Measurements from ENCODE around the gene SAP30BP. TPM values are rescaled to one million over a fixed set of nuclear protein-coding genes. Genes with fewer than 3 reads are reported as not detected.

Gene SAP30BP
- total RNA-seq, 1 experiment from 2014 or later = 89.7 TPM

DNA sequence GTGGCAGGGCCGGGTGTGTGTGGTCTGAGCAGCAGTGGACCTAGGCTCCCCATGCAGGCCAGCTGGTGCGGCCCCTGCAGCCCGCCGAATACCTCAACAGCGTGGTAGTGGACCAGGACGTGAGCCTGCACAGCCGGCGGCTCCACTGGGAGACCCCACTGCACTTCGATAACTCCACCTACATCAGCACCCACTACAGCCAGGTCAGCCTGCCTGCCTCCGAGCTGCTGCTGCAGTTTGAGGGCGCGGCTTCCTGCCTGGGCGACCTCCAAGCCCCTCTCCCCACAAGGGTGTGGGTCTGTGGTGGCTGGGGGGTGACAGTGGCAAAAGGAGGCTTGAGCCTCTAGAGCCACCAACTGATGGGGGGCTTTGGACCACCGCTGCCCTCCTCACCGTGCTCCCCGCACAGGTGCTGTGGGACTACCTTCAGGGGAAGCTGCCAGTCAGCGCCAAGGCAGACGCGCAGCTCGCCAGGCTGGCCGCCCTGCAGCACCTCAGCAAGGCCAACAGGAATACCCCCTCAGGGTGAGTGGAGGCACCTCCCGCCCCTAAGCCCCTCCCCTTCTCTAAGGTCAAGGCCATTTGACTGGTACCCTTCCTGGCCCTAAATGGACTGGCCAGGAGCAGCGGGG, 42.3 kb upstream of the SAP30BP start:
- no CpG with 5 or more reads among the region's 23 CpGs for WGBS (ENCODE audit: extremely low coverage, insufficient read length, low lambda C conversion rate)
- H2AFZ ChIP-seq (ENCODE audit: low read length) = no peak overlapping the region
- peaks cover 8% of the 10 kb centered on the region for H3K27me3 Mint-ChIP-seq (ENCODE audit: low read depth)

More for the DNA sequence above, 42.3 kb upstream of the SAP30BP start:
- DNase-seq = no peak
- H3K79me1 ChIP-seq (ENCODE audit: insufficient read depth, low read depth, low read length, poor library complexity, severe bottlenecking) = no peaks in the 10 kb centered on the region
- no peak overlapping the region for H2AK5ac ChIP-seq (ENCODE audit: insufficient read length, low read length)
- no peaks in the 10 kb centered on the region for H3K9me3 Mint-ChIP-seq
- H3K27me3 ChIP-seq (ENCODE audit: insufficient read depth, low read length) = no peaks in the 10 kb centered on the region; the same call in 1 of the 2 replicates
- no peak overlapping the region for H3T11ph ChIP-seq (ENCODE audit: low read length)
- no peak overlapping the region for H2BK15ac ChIP-seq (ENCODE audit: low read depth, low read length)
- H3K4me1 Mint-ChIP-seq = peaks cover 0 to 2% of the 10 kb centered on the region in 2 experiments; a peak in 1 of 4 replicates
- H2BK20ac ChIP-seq (ENCODE audit: low read depth, low read length, poor library complexity, severe bottlenecking) = no peak overlapping the region
- no peak overlapping the region for H3K9ac ChIP-seq (ENCODE audit: extremely low read depth, insufficient read length, low read length)
- H3K27ac ChIP-seq (ENCODE audit: insufficient read length, low read depth, low read length) = no peak overlapping the region
- no peak overlapping the region for H4K91ac ChIP-seq (ENCODE audit: insufficient read length, low read depth, low read length)
- H3K27ac Mint-ChIP-seq = no peak overlapping the region
- no peak overlapping the region for H2BK120ac ChIP-seq (ENCODE audit: low read depth, low read length, poor library complexity, severe bottlenecking)
- no peak overlapping the region for H3K4me2 ChIP-seq (ENCODE audit: insufficient read depth, insufficient read length, low read length)
- no peaks in the 10 kb centered on the region for H3K23me2 ChIP-seq (ENCODE audit: insufficient read length, low read depth, low read length, poor library complexity, severe bottlenecking)
- H3K36me3 Mint-ChIP-seq (ENCODE audit: insufficient read depth in 1 of 3, low read depth in 3 of 3) = peaks cover 0 to 15% (median 2%) of the 10 kb centered on the region in 3 experiments; a peak in 3 of 7 replicates
- H3K14ac ChIP-seq (ENCODE audit: insufficient read depth, low read length) = no peak overlapping the region; the same call in 1 of the 2 replicates
- no peak overlapping the region for H3K56ac ChIP-seq (ENCODE audit: insufficient read length, low read depth, low read length)
- TF ChIP-seq, protein P1, sequence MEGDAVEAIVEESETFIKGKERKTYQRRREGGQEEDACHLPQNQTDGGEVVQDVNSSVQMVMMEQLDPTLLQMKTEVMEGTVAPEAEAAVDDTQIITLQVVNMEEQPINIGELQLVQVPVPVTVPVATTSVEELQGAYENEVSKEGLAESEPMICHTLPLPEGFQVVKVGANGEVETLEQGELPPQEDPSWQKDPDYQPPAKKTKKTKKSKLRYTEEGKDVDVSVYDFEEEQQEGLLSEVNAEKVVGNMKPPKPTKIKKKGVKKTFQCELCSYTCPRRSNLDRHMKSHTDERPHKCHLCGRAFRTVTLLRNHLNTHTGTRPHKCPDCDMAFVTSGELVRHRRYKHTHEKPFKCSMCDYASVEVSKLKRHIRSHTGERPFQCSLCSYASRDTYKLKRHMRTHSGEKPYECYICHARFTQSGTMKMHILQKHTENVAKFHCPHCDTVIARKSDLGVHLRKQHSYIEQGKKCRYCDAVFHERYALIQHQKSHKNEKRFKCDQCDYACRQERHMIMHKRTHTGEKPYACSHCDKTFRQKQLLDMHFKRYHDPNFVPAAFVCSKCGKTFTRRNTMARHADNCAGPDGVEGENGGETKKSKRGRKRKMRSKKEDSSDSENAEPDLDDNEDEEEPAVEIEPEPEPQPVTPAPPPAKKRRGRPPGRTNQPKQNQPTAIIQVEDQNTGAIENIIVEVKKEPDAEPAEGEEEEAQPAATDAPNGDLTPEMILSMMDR (conservative IDR thresholded peaks at IDR 0.05) = no peak
- H3K4me3 Mint-ChIP-seq = no peak overlapping the region
- H3K9me3 ChIP-seq (ENCODE audit: control insufficient read depth, low read depth, low read length) = no peaks in the 10 kb centered on the region
- H3K79me2 ChIP-seq (ENCODE audit: insufficient read depth, low read length) = no peaks in the 10 kb centered on the region
- H4K5ac ChIP-seq (ENCODE audit: insufficient read length, low read depth, low read length) = no peak overlapping the region
- no peak overlapping the region for H3K4ac ChIP-seq (ENCODE audit: low read depth, low read length)
- H3K4me1 ChIP-seq (ENCODE audit: insufficient read depth, low read length) = no peaks in the 10 kb centered on the region
- no peaks in the 10 kb centered on the region for H4K20me1 ChIP-seq (ENCODE audit: control insufficient read depth, insufficient read depth, insufficient read length)
- no peak overlapping the region for H4K8ac ChIP-seq (replicated peaks; ENCODE audit: insufficient read length, low read depth, low read length)
- no peak overlapping the region for H2BK5ac ChIP-seq (ENCODE audit: insufficient read length, low read length)
- no peak overlapping the region for H2BK12ac ChIP-seq (ENCODE audit: insufficient read length, low read depth, low read length)
- no peak overlapping the region for H3K18ac ChIP-seq (ENCODE audit: insufficient read length, low read depth, low read length)
- no peak overlapping the region for H3K23ac ChIP-seq (ENCODE audit: insufficient read length, low read depth, low read length)

Data from H9 (cell line).